ENCODE results near the gene PNP.

Gene PNP

DNA sequence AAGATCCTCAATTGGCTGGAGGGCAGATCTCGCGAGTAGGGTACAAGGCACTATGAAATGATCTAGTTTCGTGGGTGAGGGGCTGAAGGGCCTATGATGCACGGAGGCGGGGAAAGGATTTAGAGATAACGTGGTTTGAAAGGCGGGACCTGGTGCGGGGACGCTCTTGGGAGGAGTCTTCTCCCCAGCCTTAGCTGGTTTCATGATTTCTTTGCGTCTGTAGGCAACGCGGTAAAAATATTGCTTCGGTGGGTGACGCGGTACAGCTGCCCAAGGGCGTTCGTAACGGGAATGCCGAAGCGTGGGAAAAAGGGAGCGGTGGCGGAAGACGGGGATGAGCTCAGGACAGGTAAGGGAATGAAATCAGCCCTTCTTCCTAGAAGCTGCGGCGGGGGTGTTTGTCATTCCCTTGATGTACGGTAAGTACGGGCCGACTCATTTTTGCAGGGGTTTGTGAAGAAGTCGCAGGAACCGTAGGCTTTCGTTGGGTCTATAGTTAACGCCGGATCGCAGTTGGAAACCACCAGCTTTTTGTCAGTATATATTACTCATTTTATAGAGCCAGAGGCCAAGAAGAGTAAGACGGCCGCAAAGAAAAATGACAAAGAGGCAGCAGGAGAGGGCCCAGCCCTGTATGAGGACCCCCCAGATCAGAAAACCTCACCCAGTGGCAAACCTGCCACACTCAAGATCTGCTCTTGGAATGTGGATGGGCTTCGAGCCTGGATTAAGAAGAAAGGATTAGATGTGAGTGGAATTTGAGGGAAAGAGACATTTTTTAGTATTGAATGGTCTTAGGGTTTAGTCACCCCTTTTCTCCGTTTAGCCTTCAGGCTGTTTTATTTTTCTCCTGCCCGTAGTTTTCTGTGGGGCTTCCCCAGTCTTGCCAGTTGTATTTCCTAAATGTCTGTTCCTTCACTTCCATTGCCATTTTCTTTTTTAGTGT is 13.6 kb upstream of the PNP start:
- peak; percentile 84 to 86 for DNase-seq

DNA sequence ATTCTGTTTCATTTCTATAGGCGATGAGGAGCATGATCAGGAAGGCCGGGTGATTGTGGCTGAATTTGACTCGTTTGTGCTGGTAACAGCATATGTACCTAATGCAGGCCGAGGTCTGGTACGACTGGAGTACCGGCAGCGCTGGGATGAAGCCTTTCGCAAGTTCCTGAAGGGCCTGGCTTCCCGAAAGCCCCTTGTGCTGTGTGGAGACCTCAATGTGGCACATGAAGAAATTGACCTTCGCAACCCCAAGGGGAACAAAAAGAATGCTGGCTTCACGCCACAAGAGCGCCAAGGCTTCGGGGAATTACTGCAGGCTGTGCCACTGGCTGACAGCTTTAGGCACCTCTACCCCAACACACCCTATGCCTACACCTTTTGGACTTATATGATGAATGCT is 12.2 kb upstream of the PNP start:
- DNase-seq = no peak

DNA sequence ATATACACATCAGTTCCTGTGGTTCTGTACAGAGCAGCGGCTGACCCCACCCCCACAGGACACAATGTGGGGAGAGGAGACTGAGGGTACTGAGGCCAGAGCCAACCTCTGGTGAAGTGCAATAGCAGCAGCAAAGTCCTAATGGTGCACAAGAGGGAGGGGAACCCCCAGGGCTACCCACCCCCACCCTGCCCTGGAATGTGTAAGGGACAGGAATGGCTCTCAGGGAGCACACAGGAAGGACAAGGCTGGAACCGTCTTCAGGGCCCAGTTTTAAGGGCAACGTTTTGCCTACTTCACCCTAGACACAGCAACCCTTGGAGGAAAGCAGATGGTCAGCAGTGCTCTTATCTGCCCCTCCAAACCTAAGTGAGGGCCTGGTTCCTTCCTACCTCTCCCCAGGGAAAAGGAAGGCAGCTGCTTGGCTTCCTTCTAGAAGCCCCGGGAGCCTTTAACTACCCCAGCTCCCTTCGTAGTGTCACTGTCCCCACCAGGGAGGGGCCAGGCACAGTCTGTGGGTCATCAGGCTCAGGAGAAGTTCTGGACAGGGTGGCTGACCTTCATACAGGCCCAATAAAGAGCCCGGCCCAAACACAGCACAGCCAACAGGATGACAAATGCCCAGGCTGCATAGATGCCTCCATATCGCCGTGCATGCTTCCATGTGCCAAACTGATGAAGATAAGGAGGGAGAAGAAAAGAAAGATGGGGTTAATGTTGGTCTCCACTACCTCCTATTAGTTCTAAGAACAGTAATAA is 11.0 kb upstream of the PNP start:
- no peak for DNase-seq

DNA sequence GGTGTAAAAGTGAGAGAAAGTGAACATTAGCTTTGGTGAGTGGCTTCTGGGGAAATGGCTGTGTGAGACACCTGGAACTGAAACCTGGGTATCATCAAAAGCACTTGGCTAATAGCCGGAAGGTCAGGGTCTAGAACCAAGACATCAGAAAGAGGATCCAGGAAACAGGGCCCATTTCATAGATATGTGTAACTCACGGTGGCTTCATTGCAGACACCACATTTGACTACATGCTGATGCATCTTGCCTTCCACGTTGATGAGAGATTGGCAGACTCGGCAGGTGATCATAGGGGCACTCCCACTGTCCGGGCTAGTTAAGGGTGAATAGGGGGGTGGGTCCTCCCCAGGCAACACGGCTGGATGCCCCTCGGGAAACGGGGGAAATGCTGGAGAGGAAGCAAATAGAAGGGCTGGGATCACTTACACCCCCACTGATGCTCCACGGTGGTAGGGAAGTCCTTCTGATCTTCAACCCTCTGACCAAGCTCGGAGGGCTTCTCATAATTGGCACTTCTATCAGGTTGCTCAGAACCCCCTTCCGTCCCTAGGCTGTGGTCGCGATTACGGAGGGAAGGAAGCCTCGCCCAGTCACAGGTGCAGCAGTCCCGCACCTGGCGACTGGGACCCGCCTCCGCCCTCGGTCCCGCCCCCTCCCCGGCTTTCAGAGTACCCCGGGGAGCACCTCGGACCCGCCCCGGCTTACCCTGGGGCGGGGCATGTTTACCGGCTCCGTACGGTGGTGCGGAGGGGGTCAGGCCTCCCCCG is 8.6 kb upstream of the PNP start:
- peak in 1 of 2 experiments; percentile 18 for DNase-seq

GRCh38 chr14:20461225-20462141 is 7.7 kb upstream of the PNP start, which contains the start of gene PIP4P1:
PIP4P1 (minus strand) TSS chr14:20461434; CDS start chr14:20461325, 109 bp downstream.
- peak; percentile 100 for DNase-seq

DNA sequence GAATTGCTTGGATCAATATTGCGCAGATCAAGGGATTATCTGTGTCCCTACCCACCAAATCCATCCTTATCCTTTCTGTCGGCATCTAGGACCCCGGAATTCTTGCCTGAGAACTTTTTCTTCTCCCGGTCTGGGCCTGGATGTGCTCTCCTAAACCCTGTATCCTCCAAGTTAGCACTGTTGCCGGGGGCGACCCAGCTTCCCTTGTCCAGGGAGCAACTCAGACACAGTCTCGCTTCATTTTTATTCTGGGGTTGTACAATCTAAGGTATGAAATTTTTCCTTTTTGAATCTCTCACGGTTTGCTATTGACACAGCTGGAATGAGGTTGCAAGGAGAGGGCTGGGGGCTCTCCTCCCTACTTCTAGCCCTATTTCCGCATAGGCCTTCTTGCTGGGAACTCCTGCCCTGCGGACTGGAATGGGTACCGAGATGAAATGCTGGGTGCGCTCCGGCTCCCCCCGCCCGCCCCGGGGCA is 403 bp upstream of the PNP start:
- DNase-seq = no peak

DNA sequence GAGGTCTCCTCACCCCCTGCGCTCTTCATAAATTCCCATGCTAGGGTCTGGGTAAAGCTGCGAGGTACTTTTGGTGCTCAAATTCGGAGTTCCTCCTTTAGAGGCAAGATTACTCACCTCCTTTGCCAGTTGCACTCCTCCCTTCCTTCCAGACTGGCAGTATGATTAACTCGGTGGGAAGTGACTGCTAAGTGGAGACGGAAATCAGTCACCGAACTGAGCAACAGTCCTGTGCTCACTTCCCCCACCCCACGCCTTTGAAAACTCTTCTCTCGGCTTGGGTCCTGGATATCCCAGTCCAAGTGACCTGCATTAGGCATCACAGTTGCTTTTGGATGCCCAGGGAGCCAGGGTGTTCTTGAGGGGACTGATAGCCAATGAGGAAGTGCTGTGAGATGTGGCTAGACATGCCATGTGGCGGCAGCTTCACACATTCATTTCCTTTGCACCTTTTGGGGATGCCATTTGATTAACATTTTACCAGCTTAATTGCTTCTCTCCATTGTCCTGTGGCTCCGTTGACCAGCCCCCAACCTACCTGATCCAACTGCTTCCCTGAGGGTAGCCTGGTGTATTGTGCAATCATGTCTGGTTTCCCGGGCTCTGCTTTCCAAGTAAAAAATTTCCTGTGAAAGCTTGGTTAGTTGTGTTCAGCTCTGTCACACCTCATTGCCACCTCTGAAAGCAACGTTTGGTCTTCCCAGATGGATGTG is 840 bp downstream of the PNP start:
- DNase-seq = peak in 1 of 2 experiments; percentile 46

- peak in 1 of 2 experiments; percentile 11 for DNase-seq
Observed at GRCh38 chr14:20470603-20470901, 1.3 kb downstream of the PNP start.

- no peak for DNase-seq
Observed at GRCh38 chr14:20472536-20473169, 3.4 kb downstream of the PNP start.

DNA sequence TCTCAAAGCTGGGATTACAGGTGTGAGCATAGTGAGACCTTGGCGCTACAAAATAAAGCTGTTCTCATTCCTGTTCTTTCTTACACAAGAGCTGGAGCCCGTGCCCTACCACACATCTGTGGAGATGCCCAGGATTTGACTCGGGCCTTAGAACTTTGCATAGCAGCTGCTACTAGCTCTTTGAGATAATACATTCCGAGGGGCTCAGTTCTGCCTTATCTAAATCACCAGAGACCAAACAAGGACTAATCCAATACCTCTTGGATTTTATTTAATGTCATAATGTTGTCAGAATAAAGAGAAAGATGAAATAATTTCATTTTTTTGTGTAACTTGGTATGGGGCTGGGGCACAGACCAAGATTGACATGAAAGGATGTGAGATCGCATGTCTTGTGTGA is 7.6 kb downstream of the PNP start:
- DNase-seq = no peak

- DNase-seq = no peak
Observed at GRCh38 chr14:20477211-20477876, 8.1 kb downstream of the PNP start.

GRCh38 chr14:20478894-20479293 is 9.7 kb downstream of the PNP start:
- DNase-seq = no peak

DNA sequence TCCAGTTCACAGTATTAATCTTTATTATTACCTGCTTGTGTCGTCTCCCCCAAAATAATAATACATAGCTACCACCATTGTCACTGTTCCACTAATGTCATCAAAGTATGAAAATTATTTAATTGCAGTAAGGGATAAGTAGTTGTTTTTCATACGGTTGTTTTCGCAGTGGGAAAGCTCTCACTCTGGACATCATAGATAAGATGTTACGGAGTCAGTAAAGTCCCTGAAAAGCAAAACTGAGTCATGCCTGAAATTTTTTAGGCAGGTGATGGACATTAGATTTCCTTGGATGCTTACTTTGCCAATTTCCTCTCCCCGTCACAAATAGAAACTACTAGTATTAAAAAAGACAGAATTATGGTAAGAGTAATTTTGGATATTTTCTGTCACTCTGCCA is 13.2 kb downstream of the PNP start:
- DNase-seq = no peak

GRCh38 chr14:20485900-20486299 is 16.7 kb downstream of the PNP start:
- DNase-seq = no peak

DNA sequence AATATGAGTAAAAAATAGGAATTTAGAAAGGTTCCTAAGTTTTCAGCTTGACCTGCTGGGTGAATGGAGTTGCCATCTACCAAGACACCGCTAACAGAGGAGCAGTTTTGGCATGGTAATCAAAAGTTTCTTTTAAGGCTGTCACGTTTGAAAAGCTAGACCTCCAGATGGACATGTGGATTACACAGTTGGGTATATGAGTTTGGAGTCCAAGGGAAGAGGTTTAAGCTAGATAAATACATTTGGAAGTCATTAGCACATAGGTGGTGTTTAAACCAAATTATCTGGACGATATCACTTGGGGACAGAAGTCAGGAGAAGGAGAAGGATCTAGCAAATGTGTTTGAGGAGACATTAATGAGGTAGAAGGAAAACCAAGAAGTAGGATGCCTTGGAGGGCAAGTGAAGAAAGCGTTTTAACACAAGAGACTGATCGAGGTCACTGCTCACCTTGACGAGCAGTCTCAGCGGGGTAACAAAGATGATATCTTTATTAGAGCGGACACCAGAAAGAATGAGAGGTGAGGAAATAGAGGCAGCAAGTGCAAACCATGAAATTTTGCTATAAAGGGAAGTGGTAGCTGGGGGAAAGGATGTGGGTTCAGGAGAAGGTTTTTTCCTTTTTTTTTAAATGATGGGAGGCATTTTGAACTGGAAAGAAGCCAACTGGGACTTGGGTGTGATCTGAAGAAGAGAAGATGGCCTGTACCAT is 17.6 kb downstream of the PNP start:
- no peak for DNase-seq

DNA sequence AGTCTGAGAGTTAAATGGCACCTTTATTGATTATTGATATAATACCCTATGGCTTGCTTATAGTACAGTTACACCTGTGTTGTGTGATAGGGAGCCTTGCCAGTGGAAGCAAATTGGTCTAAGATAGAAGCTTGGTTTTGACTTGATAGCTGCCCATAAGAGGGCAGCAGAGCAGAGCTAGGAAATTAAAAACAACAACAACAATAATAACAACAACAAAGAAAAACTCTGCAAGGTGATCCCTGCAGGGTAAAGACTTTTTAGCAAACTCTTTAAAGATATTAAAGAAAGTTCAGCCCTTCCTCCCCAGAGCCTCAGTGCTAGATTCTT is 18.2 kb downstream of the PNP start:
- no peak for DNase-seq

DNA sequence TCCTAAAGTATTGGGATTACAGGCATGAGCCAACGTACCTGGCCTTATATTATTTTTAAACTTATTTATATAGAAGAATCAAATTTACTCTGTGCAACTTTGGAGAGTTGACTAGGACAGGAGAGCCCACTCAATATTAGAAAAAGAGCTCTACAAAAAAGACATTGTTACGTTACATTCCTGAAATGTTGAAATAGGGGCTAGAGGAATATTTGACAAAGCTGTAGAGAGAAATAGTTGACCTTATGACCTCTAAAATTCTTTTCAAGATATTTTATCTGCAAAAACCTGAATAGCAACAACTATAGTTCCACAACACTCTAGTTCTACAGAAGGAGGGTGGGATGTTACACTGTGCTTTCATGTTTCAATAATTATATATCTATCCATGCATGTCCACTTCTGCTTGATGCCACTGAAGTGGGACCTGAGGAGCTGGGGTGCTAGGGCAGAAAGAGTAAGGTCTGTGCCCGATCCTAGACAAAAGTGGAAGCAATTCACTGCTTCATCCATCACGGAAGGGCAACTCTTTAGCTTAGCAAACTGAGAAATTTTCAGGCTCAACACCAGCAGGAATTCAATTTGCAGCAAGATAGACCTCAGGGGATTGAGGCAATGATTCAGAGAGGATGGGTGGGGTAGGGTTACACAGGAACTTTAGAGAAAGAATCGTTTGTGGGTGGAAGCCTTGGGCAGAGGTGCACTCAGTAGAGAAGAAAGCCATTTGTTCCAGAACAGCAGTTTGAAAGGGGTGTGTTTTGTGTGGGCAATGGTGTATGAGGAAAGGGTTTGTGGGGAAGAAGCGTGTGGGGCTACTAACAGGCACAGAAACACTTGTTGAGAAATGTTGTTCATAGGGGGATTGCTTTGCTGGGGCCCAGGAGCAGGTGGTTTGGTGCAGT is 20.1 kb downstream of the PNP start:
- no peak for DNase-seq

DNA sequence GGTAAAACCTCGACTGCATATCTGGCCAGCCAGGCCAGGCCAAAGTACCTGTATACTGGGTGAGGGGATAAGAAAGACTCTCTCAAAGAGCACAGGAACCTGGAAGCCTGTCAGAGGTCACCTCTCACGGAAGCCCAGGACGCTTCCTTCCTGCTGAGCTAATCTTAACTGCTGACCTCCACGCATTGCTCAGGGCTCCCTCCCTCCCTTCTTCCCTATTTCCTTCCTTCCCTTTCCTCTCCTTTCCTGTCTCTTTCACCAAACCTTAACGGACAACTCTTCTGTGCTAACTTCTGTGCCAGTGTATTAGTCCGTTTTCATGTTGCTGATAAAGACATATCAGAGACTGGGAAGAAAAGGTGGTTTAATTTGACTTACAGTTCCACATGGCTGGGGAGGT is 21.4 kb downstream of the PNP start:
- no peak for DNase-seq

- no peak for DNase-seq
Observed at GRCh38 chr14:20492486-20492885, 23.3 kb downstream of the PNP start.

All from SHP77 (cell line).